Measurements from ENCODE around the gene GPRC5C. TPM values are rescaled to one million over a fixed set of nuclear protein-coding genes. Genes with fewer than 3 reads are reported as not detected.

The GPRC5C gene
- total and polyA plus RNA-seq, 4 donors = 34.2 to 195 (median 119) TPM

DNA sequence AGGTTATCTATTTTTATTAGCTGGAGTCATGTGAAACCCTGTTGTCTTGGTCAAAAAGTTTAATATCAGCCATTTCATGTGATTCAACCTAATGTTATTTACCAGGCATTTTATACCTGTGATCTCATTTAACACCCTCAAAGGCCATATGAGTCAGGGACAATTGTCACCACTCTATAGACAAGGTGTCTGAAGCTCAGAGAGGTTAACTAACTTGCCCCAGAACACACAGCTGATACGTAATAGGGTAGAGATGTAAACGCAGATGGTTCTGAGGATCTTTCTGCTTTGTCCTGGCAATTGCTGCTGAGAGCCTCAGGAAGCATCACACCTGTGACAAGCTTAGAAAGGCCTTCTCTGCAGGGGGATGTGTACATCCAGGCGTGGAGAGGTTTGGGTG is 39.5 kb downstream of the GPRC5C start:
- no peaks in the 10 kb centered on the region for H3K4me1 ChIP-seq (ENCODE audit: control insufficient read depth in 4 of 4, insufficient read depth in 4 of 4, low read length in 3 of 4)
- 93% methylated on average over 3 of the region's 3 CpGs for WGBS
- no peak for TF ChIP-seq HNF4G (IDR thresholded peaks at IDR 0.05)
- TF ChIP-seq FOXA1 (IDR thresholded peaks at IDR 0.05) = no peak
- no peak for TF ChIP-seq YY1 (IDR thresholded peaks at IDR 0.05)
- TF ChIP-seq, protein P1, sequence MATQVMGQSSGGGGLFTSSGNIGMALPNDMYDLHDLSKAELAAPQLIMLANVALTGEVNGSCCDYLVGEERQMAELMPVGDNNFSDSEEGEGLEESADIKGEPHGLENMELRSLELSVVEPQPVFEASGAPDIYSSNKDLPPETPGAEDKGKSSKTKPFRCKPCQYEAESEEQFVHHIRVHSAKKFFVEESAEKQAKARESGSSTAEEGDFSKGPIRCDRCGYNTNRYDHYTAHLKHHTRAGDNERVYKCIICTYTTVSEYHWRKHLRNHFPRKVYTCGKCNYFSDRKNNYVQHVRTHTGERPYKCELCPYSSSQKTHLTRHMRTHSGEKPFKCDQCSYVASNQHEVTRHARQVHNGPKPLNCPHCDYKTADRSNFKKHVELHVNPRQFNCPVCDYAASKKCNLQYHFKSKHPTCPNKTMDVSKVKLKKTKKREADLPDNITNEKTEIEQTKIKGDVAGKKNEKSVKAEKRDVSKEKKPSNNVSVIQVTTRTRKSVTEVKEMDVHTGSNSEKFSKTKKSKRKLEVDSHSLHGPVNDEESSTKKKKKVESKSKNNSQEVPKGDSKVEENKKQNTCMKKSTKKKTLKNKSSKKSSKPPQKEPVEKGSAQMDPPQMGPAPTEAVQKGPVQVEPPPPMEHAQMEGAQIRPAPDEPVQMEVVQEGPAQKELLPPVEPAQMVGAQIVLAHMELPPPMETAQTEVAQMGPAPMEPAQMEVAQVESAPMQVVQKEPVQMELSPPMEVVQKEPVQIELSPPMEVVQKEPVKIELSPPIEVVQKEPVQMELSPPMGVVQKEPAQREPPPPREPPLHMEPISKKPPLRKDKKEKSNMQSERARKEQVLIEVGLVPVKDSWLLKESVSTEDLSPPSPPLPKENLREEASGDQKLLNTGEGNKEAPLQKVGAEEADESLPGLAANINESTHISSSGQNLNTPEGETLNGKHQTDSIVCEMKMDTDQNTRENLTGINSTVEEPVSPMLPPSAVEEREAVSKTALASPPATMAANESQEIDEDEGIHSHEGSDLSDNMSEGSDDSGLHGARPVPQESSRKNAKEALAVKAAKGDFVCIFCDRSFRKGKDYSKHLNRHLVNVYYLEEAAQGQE (IDR thresholded peaks at IDR 0.05) = no peak
- no peak for TF ChIP-seq GABPA (IDR thresholded peaks at IDR 0.05 in 1 of 2, conservative IDR thresholded peaks at IDR 0.05 in 1 of 2)
- no peak for TF ChIP-seq HNF4A (conservative IDR thresholded peaks at IDR 0.05)
- no peak for TF ChIP-seq NR2F2 (IDR thresholded peaks at IDR 0.05)
- no peak for TF ChIP-seq SP1 (IDR thresholded peaks at IDR 0.05)
- no peak for TF ChIP-seq JUND (IDR thresholded peaks at IDR 0.05)
- H3K9me3 ChIP-seq (ENCODE audit: control insufficient read depth in 4 of 4, low read length in 3 of 4) = no peaks in the 10 kb centered on the region
- no peaks in the 10 kb centered on the region for H3K27me3 ChIP-seq (ENCODE audit: control insufficient read depth in 4 of 4, insufficient read depth in 4 of 4, low read length in 3 of 4)
- no peak overlapping the region for H3K4me3 ChIP-seq (ENCODE audit: low read depth in 1 of 3, low read length in 3 of 3)
- no peak overlapping the region for H3K27ac ChIP-seq (ENCODE audit: low read depth in 1 of 2, low read length in 2 of 2)
- no peaks in the 10 kb centered on the region for H3K36me3 ChIP-seq (ENCODE audit: control insufficient read depth in 4 of 4, insufficient read depth in 3 of 4, low read depth in 1 of 4, low read length in 3 of 4)
- H3K9ac ChIP-seq (ENCODE audit: low read depth in 1 of 2, low read length in 2 of 2) = no peak overlapping the region
- no peak for DNase-seq (ENCODE audit: low spot score)

- Histone ChIP-seq H3K4me3 (ENCODE audit: low read depth in 1 of 3, low read length in 3 of 3) (no peak overlapping the region), H3K9me3 (ENCODE audit: control insufficient read depth in 4 of 4, low read length in 3 of 4) (no peaks in the 10 kb centered on the region), H3K4me1 (ENCODE audit: control insufficient read depth in 4 of 4, insufficient read depth in 4 of 4, low read length in 3 of 4) (no peaks in the 10 kb centered on the region), H3K9ac (ENCODE audit: low read depth in 1 of 2, low read length in 2 of 2) (no peak overlapping the region), H3K27ac (ENCODE audit: low read depth in 1 of 2, low read length in 2 of 2) (no peak overlapping the region), H3K36me3 (ENCODE audit: control insufficient read depth in 4 of 4, insufficient read depth in 3 of 4, low read depth in 1 of 4, low read length in 3 of 4) (no peaks in the 10 kb centered on the region), H3K27me3 (ENCODE audit: control insufficient read depth in 4 of 4, insufficient read depth in 4 of 4, low read length in 3 of 4) (no peaks in the 10 kb centered on the region)
- DNase-seq (ENCODE audit: low spot score) = no peak
- TF ChIP-seq GABPA (IDR thresholded peaks at IDR 0.05 in 1 of 2, conservative IDR thresholded peaks at IDR 0.05 in 1 of 2) = no peak
- no peak for TF ChIP-seq HNF4G (IDR thresholded peaks at IDR 0.05)
- TF ChIP-seq JUND (IDR thresholded peaks at IDR 0.05) = no peak
- no peak for TF ChIP-seq RXRA (IDR thresholded peaks at IDR 0.05)
- no peak for TF ChIP-seq ATF3 (IDR thresholded peaks at IDR 0.05)
- TF ChIP-seq TAF1 (conservative IDR thresholded peaks at IDR 0.05) = no peak
- TF ChIP-seq, protein P1 (IDR thresholded peaks at IDR 0.05) = no peak
- TF ChIP-seq NR2F2 (IDR thresholded peaks at IDR 0.05) = no peak
- TF ChIP-seq HNF4A (conservative IDR thresholded peaks at IDR 0.05) = no peak
- TF ChIP-seq FOXA2 (IDR thresholded peaks at IDR 0.05) = no peak
- TF ChIP-seq, protein P2, sequence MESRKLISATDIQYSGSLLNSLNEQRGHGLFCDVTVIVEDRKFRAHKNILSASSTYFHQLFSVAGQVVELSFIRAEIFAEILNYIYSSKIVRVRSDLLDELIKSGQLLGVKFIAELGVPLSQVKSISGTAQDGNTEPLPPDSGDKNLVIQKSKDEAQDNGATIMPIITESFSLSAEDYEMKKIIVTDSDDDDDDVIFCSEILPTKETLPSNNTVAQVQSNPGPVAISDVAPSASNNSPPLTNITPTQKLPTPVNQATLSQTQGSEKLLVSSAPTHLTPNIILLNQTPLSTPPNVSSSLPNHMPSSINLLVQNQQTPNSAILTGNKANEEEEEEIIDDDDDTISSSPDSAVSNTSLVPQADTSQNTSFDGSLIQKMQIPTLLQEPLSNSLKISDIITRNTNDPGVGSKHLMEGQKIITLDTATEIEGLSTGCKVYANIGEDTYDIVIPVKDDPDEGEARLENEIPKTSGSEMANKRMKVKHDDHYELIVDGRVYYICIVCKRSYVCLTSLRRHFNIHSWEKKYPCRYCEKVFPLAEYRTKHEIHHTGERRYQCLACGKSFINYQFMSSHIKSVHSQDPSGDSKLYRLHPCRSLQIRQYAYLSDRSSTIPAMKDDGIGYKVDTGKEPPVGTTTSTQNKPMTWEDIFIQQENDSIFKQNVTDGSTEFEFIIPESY (IDR thresholded peaks at IDR 0.05) = no peak
- 72% methylated on average over 4 of the region's 4 CpGs for WGBS
These were observed 41.0 kb downstream of the GPRC5C start for GRCh38 chr17:74472890-74473289.

Data from liver (tissue), 9 donors.